Hepatocyte (in vitro differentiated cells): ENCODE results near the gene UTP4. TPM values are rescaled to one million over a fixed set of nuclear protein-coding genes. Genes with fewer than 3 reads are reported as not detected.

Experiments used
- DNase-seq: peaks from one replicate; pipeline ENCODE4 v3.0.0-alpha.2; 2016; ENCODE audit warnings: low spot score
- H2AFZ ChIP-seq: fragments of 200-600 bp; sonication (generic); 2 replicates; pipeline ENCODE4 v1.6.0; 2016; ENCODE audit warnings: antibody characterized with exemption, mild to moderate bottlenecking
- H3K27ac ChIP-seq: fragments of 200-600 bp; sonication (generic); 2 replicates; pipeline ENCODE4 v1.5.1; 2016; ENCODE audit warnings: mild to moderate bottlenecking
- H3K27me3 ChIP-seq: fragments of 200-600 bp; sonication (generic); 2 replicates; pipeline ENCODE4 v1.6.1; 2016
- H3K36me3 ChIP-seq: fragments of 200-600 bp; sonication (generic); replicated peaks from 2 replicates; pipeline ENCODE4 v1.5.1; 2016; ENCODE audit warnings: low read depth; ENCODE audit not compliant: insufficient read depth
- H3K4me1 ChIP-seq: fragments of 200-600 bp; sonication (generic); 2 replicates; pipeline ENCODE4 v1.5.1; 2016; ENCODE audit warnings: mild to moderate bottlenecking, moderate library complexity; ENCODE audit not compliant: insufficient read depth
- H3K4me2 ChIP-seq: fragments of 200-600 bp; sonication (generic); 2 replicates; pipeline ENCODE4 v1.6.0; 2016
- H3K4me3 ChIP-seq: fragments of 200-600 bp; sonication (generic); 2 replicates; pipeline ENCODE4 v1.5.1; 2016; ENCODE audit warnings: mild to moderate bottlenecking
- H3K79me2 ChIP-seq: fragments of 200-600 bp; sonication (generic); 2 replicates; pipeline ENCODE4 v1.6.0; 2017; ENCODE audit warnings: mild to moderate bottlenecking
- H3K9me2 ChIP-seq: fragments of 200-600 bp; sonication (generic); replicated peaks from 2 replicates; pipeline ENCODE4 v1.6.0; 2017; ENCODE audit warnings: mild to moderate bottlenecking; ENCODE audit not compliant: insufficient read depth
- H3K9me3 ChIP-seq: fragments of 200-600 bp; sonication (generic); 2 replicates; pipeline ENCODE4 v1.5.1; 2016; ENCODE audit warnings: low read depth, mild to moderate bottlenecking
- H4K20me1 ChIP-seq: fragments of 200-600 bp; sonication (generic); 2 replicates; pipeline ENCODE4 v1.6.0; 2016; ENCODE audit warnings: mild to moderate bottlenecking; ENCODE audit not compliant: insufficient read depth, poor library complexity, severe bottlenecking
- CTCF ChIP-seq: fragments of 200-600 bp; sonication (generic); IDR thresholded peaks from 2 replicates; pipeline ENCODE4 v1.5.1; 2016; ENCODE audit warnings: antibody characterized with exemption, mild to moderate bottlenecking; ENCODE audit not compliant: poor library complexity
- EZH2 ChIP-seq: fragments of 200-600 bp; sonication (generic); IDR thresholded peaks from 2 replicates; pipeline ENCODE4 v1.6.1; 2016; ENCODE audit warnings: antibody characterized with exemption, mild to moderate bottlenecking, borderline replicate concordance
- EZH2phosphoT487 ChIP-seq: fragments of 200-600 bp; sonication (generic); IDR thresholded peaks from one replicate; pipeline ENCODE4 v1.6.1; 2018; ENCODE audit warnings: antibody characterized with exemption, mild to moderate bottlenecking, low read depth, moderate library complexity; ENCODE audit not compliant: unreplicated experiment, severe bottlenecking
- WGBS: methylation state at CpG from one replicate; pipeline ENCODE4 v1.1.6; 2016; ENCODE audit warnings: low lambda C conversion rate; ENCODE audit errors: missing lambda C conversion rate; 5-methylcytosine and 5-hydroxymethylcytosine counted together
- polyA plus RNA-seq: library from polyadenylated mRNA; unstranded; fragments of >200 nt; fragmentation: Nextera tagmentation; extraction: Ambion mirVana; gene quantifications from 2 replicates; pipeline ENCODE4 v1.2.1, GENCODE V29; 2016
- total RNA-seq: library from RNA; depleted of rRNA; stranded (reverse); fragments of >200 nt; gene quantifications from 2 replicates; pipeline ENCODE4 v1.2.3, GENCODE V29; 2014

The UTP4 gene
- total and polyA plus RNA-seq, 2 experiments from 2014 or later: 12.7 to 41.4 TPM

- H2AFZ ChIP-seq: no peak overlapping the region
- no peaks in the 10 kb centered on the region for H3K27me3 ChIP-seq
- TF ChIP-seq EZH2 (no peak), EZH2phosphoT487 (no peak), CTCF (no peak)
- H3K36me3 ChIP-seq: no peaks in the 10 kb centered on the region
- H3K4me1 ChIP-seq: no peaks in the 10 kb centered on the region
- no peak overlapping the region for H3K4me2 ChIP-seq
- H3K79me2 ChIP-seq: no peaks in the 10 kb centered on the region
- H3K9me2 ChIP-seq: no peaks in the 10 kb centered on the region
- no peak overlapping the region for H3K4me3 ChIP-seq
- DNase-seq: no peak
- H3K27ac ChIP-seq: no peak overlapping the region
- H3K9me3 ChIP-seq: no peaks in the 10 kb centered on the region
- 97% methylated on average over 25 of the region's 25 CpGs for WGBS
- H4K20me1 ChIP-seq: peaks cover 9% of the 10 kb centered on the region
Measured at GRCh38 chr16:69114346-69114975, 18.0 kb upstream of the UTP4 start.

- Histone ChIP-seq H3K27me3 (no peaks in the 10 kb centered on the region), H4K20me1 (peaks cover 9% of the 10 kb centered on the region), H3K4me1 (no peaks in the 10 kb centered on the region), H3K36me3 (no peaks in the 10 kb centered on the region), H3K9me2 (no peaks in the 10 kb centered on the region), H3K79me2 (no peaks in the 10 kb centered on the region), H2AFZ (no peak overlapping the region), H3K27ac (no peak overlapping the region), H3K4me3 (no peak overlapping the region), H3K9me3 (no peaks in the 10 kb centered on the region), H3K4me2 (no peak overlapping the region)
- TF ChIP-seq CTCF: no peak
- TF ChIP-seq EZH2phosphoT487: no peak
- no peak for TF ChIP-seq EZH2
- WGBS: 97% methylated on average over 6 of the region's 6 CpGs
- no peak for DNase-seq
Measured at GRCh38 chr16:69114976-69115355, 17.5 kb upstream of the UTP4 start.

GRCh38 chr16:69115361-69115760 is 17.1 kb upstream of the UTP4 start:
- WGBS: 97% methylated on average over 5 of the region's 5 CpGs
- Histone ChIP-seq H3K4me2 (no peak overlapping the region), H3K9me3 (no peaks in the 10 kb centered on the region), H3K4me1 (no peaks in the 10 kb centered on the region), H4K20me1 (peaks cover 9% of the 10 kb centered on the region), H3K79me2 (no peaks in the 10 kb centered on the region), H3K36me3 (no peaks in the 10 kb centered on the region), H3K27ac (no peak overlapping the region), H3K4me3 (no peak overlapping the region), H3K9me2 (no peaks in the 10 kb centered on the region), H3K27me3 (no peaks in the 10 kb centered on the region), H2AFZ (no peak overlapping the region)
- TF ChIP-seq EZH2 (no peak), CTCF (no peak), EZH2phosphoT487 (no peak)
- DNase-seq: no peak
